NAMALWA (cell line): ENCODE results near the gene KLK12.

Experiments
- DNase-seq: peaks from one replicate; pipeline ENCODE4 v3.0.0-alpha.2; 2015; ENCODE audit warnings: low spot score

The KLK12 gene

GRCh38 chr19:51034704-51035103, at the start of gene KLK12:
KLK12 (minus strand) TSS chr19:51035002; CDS start chr19:51034621, 381 bp downstream.
- DNase-seq = no peak

GRCh38 chr19:51084505-51084904, 49.7 kb upstream of the KLK12 start:
- DNase-seq = no peak

GRCh38 chr19:51083783-51084182, 49.0 kb upstream of the KLK12 start:
- DNase-seq = no peak

- DNase-seq = no peak
These were observed 48.4 kb upstream of the KLK12 start for GRCh38 chr19:51083181-51083580.

- no peak for DNase-seq
These were observed 47.8 kb upstream of the KLK12 start, which contains the start of gene KLK14 for GRCh38 chr19:51082611-51083010. KLK14 (minus strand) TSS chr19:51082887; CDS start chr19:51082614, 273 bp downstream.

GRCh38 chr19:51081476-51081875, 46.7 kb upstream of the KLK12 start:
- no peak for DNase-seq

GRCh38 chr19:51079481-51080110, 44.8 kb upstream of the KLK12 start:
- no peak for DNase-seq

- DNase-seq = no peak
These were observed 43.9 kb upstream of the KLK12 start for GRCh38 chr19:51078731-51079130.

GRCh38 chr19:51078104-51078503, 43.3 kb upstream of the KLK12 start:
- DNase-seq = no peak

- DNase-seq = no peak
These were observed 41.9 kb upstream of the KLK12 start for GRCh38 chr19:51076631-51077213.

- no peak for DNase-seq
These were observed 41.2 kb upstream of the KLK12 start for GRCh38 chr19:51075998-51076397.

- DNase-seq = no peak
These were observed 36.2 kb upstream of the KLK12 start for GRCh38 chr19:51071095-51071405.

GRCh38 chr19:51070334-51071094, 35.7 kb upstream of the KLK12 start:
- no peak for DNase-seq

GRCh38 chr19:51066393-51067186, 31.8 kb upstream of the KLK12 start:
- DNase-seq = no peak

- no peak for DNase-seq
These were observed 30.6 kb upstream of the KLK12 start for GRCh38 chr19:51065221-51065960.

- no peak for DNase-seq
These were observed 29.9 kb upstream of the KLK12 start, which contains the start of gene KLK13 for GRCh38 chr19:51064534-51065220. KLK13 (minus strand) TSS chr19:51065092; CDS start chr19:51065067, 25 bp downstream.

GRCh38 chr19:51063664-51064063, 28.9 kb upstream of the KLK12 start:
- DNase-seq = no peak

- no peak for DNase-seq
These were observed 26.2 kb upstream of the KLK12 start for GRCh38 chr19:51060973-51061372.

- no peak for DNase-seq
These were observed 25.5 kb upstream of the KLK12 start for GRCh38 chr19:51060336-51060735.

GRCh38 chr19:51059715-51060114, 24.9 kb upstream of the KLK12 start:
- no peak for DNase-seq

GRCh38 chr19:51055866-51056265, 21.1 kb upstream of the KLK12 start:
- no peak for DNase-seq
